Measurements from ENCODE around the gene CHRNB1. TPM values are rescaled to one million over a fixed set of nuclear protein-coding genes. Genes with fewer than 3 reads are reported as not detected.

Gene CHRNB1
- total RNA-seq, 1 donor = 6.1 TPM

DNA sequence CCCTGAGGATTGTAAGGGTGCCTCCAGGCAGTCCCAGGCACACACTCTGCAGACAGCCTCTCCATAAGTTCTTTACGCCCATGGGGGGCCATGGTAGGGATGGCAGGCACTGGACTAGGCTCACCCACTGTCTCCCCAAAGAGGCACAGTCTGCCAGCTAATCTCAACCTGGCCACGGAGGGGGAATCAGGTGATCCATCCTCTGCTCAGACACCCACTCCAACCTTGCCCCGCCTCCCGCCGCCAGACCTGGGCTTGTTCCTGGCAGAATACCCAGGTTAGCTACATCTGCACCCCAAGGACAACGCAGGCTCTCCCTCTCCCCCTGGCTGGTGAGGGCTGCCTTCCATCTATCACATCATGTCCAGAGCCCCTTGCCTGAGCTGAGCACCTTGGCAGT is 36.0 kb upstream of the CHRNB1 start:
- DNase-seq (ENCODE audit: low read depth) = no peak
- H3K4me3 ChIP-seq (ENCODE audit: low read depth, low read length) = no peak overlapping the region
- TF ChIP-seq, protein P1, sequence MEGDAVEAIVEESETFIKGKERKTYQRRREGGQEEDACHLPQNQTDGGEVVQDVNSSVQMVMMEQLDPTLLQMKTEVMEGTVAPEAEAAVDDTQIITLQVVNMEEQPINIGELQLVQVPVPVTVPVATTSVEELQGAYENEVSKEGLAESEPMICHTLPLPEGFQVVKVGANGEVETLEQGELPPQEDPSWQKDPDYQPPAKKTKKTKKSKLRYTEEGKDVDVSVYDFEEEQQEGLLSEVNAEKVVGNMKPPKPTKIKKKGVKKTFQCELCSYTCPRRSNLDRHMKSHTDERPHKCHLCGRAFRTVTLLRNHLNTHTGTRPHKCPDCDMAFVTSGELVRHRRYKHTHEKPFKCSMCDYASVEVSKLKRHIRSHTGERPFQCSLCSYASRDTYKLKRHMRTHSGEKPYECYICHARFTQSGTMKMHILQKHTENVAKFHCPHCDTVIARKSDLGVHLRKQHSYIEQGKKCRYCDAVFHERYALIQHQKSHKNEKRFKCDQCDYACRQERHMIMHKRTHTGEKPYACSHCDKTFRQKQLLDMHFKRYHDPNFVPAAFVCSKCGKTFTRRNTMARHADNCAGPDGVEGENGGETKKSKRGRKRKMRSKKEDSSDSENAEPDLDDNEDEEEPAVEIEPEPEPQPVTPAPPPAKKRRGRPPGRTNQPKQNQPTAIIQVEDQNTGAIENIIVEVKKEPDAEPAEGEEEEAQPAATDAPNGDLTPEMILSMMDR (IDR thresholded peaks at IDR 0.05; ENCODE audit: insufficient read depth, low read length) = no peak

DNA sequence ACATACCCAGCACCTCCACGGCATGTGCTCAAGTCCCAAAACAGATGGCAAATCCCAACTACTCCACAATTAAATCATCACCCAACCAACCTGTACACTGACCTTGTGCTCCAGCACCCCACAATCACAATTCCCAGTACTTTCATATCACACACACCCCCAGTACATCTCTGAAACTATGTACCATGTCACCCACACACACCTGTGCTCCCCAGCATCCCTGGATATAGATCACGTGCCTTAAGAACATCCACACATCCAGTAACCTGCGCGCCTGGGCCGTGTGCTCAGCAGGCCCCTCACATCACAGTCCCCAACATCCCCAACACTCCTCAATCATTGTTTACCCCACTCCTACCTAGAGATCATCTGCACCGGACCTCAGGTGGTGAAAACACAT is 35.1 kb upstream of the CHRNB1 start:
- TF ChIP-seq, protein P1 (IDR thresholded peaks at IDR 0.05; ENCODE audit: insufficient read depth, low read length) = no peak
- no peak for DNase-seq (ENCODE audit: low read depth)
- no peak overlapping the region for H3K4me3 ChIP-seq (ENCODE audit: low read depth, low read length)

DNA sequence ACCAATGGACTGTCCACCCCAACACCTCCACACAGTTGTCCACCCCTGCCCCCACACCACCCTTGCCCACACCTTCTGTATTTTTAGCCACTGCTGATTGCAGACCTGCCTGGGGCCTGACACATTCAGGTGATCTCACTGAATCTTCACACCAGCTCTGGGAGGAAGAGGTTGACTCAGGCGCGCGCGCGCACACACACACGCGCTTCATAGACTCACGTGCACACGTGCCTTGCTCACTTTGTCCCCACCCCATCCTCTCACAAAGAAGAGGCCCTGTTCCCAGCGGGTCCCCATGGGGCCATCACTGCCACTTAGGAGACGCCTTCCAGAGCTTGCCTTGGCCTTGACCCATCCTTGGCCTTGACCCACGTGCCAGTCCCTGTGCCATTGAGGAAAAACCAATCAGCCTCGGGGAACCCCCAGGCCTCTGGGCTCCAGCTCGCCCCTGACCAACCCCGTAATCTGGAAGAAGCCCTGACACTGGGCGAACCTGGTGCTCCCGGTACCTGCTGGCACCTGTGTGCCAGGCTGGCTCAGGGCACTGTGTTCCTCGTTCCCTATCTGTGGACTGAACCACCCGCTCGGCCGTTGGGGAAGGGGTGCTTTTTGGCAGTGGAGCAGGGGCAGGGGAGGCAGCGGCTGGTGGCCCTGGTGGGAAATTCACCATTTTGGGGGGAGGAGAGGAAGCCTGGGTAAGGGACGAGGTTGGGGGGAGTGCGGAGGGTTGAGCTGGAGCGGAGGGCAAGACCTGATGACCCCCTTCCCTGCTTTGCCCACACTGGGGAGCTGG is 34.0 kb upstream of the CHRNB1 start:
- TF ChIP-seq, protein P1 (IDR thresholded peaks at IDR 0.05; ENCODE audit: insufficient read depth, low read length) = no peak
- H3K4me3 ChIP-seq (ENCODE audit: low read depth, low read length) = no peak overlapping the region
- no peak for DNase-seq (ENCODE audit: low read depth)

DNA sequence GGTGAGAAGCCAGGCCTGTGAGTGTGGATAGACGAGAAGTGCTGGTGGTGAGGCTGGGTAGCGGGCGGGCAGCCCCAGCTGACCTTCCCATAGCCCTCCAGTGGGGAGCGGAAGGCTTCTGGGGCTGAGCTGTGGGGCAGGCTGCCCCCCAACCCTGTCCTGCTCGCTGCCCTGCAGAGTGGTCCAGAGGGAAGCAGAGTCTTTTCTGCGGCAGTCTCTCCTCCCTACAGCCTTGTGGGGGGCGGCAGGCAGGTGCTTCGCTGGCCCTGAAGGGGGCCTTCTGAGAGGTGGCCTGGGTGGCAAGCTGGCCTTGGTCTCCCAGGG is 33.5 kb upstream of the CHRNB1 start:
- DNase-seq (ENCODE audit: low read depth) = no peak
- H3K4me3 ChIP-seq (ENCODE audit: low read depth, low read length) = no peak overlapping the region
- TF ChIP-seq, protein P1 (IDR thresholded peaks at IDR 0.05; ENCODE audit: insufficient read depth, low read length) = no peak

DNA sequence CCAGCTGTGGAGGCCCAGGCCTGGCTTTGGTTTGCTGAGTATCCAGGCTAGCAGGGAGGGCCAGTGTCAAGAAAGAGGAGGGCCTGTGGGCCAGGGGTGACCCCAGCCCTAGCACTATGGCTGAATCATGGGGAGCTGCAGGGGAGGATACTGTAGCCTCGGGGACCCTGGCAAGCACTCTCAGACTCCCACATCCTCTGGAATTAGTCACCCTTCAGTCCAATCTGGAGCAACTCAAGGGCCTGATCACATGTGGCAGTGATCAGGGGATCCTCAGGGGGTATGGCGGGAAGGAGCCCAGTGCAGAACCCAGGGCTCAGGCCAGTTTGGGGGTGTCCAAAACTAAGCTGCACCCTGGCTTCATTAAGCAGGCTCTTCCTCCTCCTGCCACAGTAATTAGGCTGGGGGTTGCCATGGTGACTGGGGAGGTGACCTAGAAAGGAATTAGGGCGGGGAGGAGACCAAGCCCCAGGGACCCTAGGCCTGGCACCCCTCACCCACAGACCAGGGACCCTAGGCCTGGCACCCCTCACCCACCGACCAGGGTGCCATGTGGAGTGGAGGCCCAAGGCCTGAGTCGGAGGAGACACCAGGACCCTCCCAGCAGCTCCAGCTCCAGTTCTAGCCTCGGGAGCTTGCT is 31.4 kb upstream of the CHRNB1 start:
- DNase-seq (ENCODE audit: low read depth) = peak; percentile 30

DNA sequence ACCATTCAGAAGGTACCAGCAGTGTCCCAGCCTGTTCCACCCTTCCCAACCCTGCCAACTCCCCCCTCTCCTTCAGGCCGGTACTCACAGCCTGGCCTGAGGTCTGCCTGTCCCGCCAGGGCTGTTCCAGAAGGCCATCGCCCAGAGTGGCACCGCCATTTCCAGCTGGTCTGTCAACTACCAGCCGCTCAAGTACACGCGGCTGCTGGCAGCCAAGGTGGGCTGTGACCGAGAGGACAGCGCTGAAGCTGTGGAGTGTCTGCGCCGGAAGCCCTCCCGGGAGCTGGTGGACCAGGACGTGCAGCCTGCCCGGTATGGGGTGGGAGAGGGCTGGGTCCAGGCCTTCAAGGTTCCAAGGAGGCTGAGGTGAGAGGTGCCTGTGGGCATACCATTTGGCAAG is 30.0 kb upstream of the CHRNB1 start:
- DNase-seq (ENCODE audit: low read depth) = no peak
- no peak overlapping the region for H3K4me3 ChIP-seq (ENCODE audit: low read depth, low read length)
- TF ChIP-seq, protein P1 (IDR thresholded peaks at IDR 0.05; ENCODE audit: insufficient read depth, low read length) = no peak

More for the DNA sequence above, 31.4 kb upstream of the CHRNB1 start:
- TF ChIP-seq, protein P1 (IDR thresholded peaks at IDR 0.05; ENCODE audit: insufficient read depth, low read length) = no peak
- H3K4me3 ChIP-seq (ENCODE audit: low read depth, low read length) = no peak overlapping the region

Measured in fibroblast of the aortic adventitia (primary cell).